Smooth muscle cell (in vitro differentiated cells): ENCODE data around the gene FHL1. TPM values are rescaled to one million over a fixed set of nuclear protein-coding genes. Genes with fewer than 3 reads are reported as not detected.

Experiments
- DNase-seq: peaks from one replicate; lab custom pipeline; 2025; ENCODE audit not compliant: unreplicated experiment; lab: John Stamatoyannopoulos, UW
- H2AFZ ChIP-seq: fragments of 200-600 bp; sonication (generic); 2 replicates; pipeline ENCODE4 v1.6.0; 2016; ENCODE audit warnings: antibody characterized with exemption, low read depth, mild to moderate bottlenecking
- H3F3A ChIP-seq: fragments of 200-600 bp; sonication (generic); 2 replicates; pipeline ENCODE4 v1.6.0; 2017; ENCODE audit warnings: antibody characterized with exemption, low read depth
- H3K27ac ChIP-seq: fragments of 200-600 bp; sonication (generic); 2 replicates; pipeline ENCODE4 v1.5.1; 2016; ENCODE audit warnings: low read depth, mild to moderate bottlenecking
- H3K27me3 ChIP-seq: fragments of 200-600 bp; sonication (generic); 2 replicates; pipeline ENCODE4 v1.6.1; 2016; ENCODE audit warnings: low read depth, mild to moderate bottlenecking
- H3K36me3 ChIP-seq: fragments of 200-600 bp; sonication (generic); 2 replicates; pipeline ENCODE4 v1.5.1; 2016; ENCODE audit warnings: low read depth
- H3K4me1 ChIP-seq: fragments of 200-600 bp; sonication (generic); 2 replicates; pipeline ENCODE4 v1.5.1; 2016; ENCODE audit warnings: low read depth
- H3K4me2 ChIP-seq: fragments of 200-600 bp; sonication (generic); 2 replicates; pipeline ENCODE4 v1.6.0; 2016; ENCODE audit warnings: mild to moderate bottlenecking
- H3K4me3 ChIP-seq: fragments of 200-600 bp; sonication (generic); 2 replicates; pipeline ENCODE4 v1.5.1; 2016; ENCODE audit warnings: mild to moderate bottlenecking
- H3K79me2 ChIP-seq: fragments of 200-600 bp; sonication (generic); 2 replicates; pipeline ENCODE4 v1.6.0; 2016; ENCODE audit warnings: low read depth, mild to moderate bottlenecking
- H3K9ac ChIP-seq: fragments of 200-600 bp; sonication (generic); 2 replicates; pipeline ENCODE4 v1.6.0; 2016; ENCODE audit warnings: low read depth
- H3K9me3 ChIP-seq: fragments of 200-600 bp; sonication (generic); replicated peaks from 2 replicates; pipeline ENCODE4 v1.5.1; 2016; ENCODE audit warnings: low read depth
- H4K20me1 ChIP-seq: fragments of 200-600 bp; sonication (generic); 2 replicates; pipeline ENCODE4 v1.6.0; 2016; ENCODE audit warnings: low read depth
- CTCF ChIP-seq: fragments of 200-600 bp; sonication (generic); IDR thresholded peaks from 2 replicates; pipeline ENCODE4 v1.5.1; 2017; ENCODE audit warnings: borderline replicate concordance, mild to moderate bottlenecking, antibody characterized with exemption; ENCODE audit not compliant: insufficient read depth, poor library complexity, severe bottlenecking
- WGBS: methylation state at CpG from one replicate; pipeline ENCODE4 v1.1.7; 2016; ENCODE audit warnings: low lambda C conversion rate; 5-methylcytosine and 5-hydroxymethylcytosine counted together
- polyA plus RNA-seq: library from polyadenylated mRNA; unstranded; fragments of >200 nt; fragmentation: Nextera tagmentation; extraction: Ambion mirVana; gene quantifications from 2 replicates; pipeline ENCODE4 v1.2.1, GENCODE V29; 2016
- total RNA-seq: library from RNA; depleted of rRNA; stranded (reverse); fragments of >200 nt; gene quantifications from 2 replicates; pipeline ENCODE4 v1.2.3, GENCODE V29; 2014

The FHL1 gene
- total and polyA plus RNA-seq, 2 experiments from 2014 or later, result 76.0 to 103 TPM

GRCh38 chrX:136192839-136193414 is 45.6 kb downstream of the FHL1 start:
- H3K4me3 ChIP-seq, result no peak overlapping the region
- no peaks in the 10 kb centered on the region for H3K27me3 ChIP-seq
- WGBS, result 38% methylated on average over 3 of the region's 3 CpGs
- peaks cover 4% of the 10 kb centered on the region for H3K4me1 ChIP-seq
- TF ChIP-seq CTCF, result no peak
- no peaks in the 10 kb centered on the region for H4K20me1 ChIP-seq
- H3K79me2 ChIP-seq, result no peaks in the 10 kb centered on the region
- no peak overlapping the region for H3K9ac ChIP-seq
- no peaks in the 10 kb centered on the region for H3K36me3 ChIP-seq
- H2AFZ ChIP-seq, result no peak overlapping the region
- H3K27ac ChIP-seq, result peak overlapping the region; percentile 40
- no peaks in the 10 kb centered on the region for H3K9me3 ChIP-seq
- no peak overlapping the region for H3K4me2 ChIP-seq
- H3F3A ChIP-seq, result no peaks in the 10 kb centered on the region
- no peak for DNase-seq

- Histone ChIP-seq H3F3A (no peaks in the 10 kb centered on the region), H2AFZ (no peak overlapping the region)
- DNase-seq, result no peak
Observed at GRCh38 chrX:136193771-136194170, 46.4 kb downstream of the FHL1 start.

GRCh38 chrX:136194536-136194935 is 47.2 kb downstream of the FHL1 start:
- Histone ChIP-seq H3K4me3 (no peak overlapping the region), H3K4me1 (peaks cover 4% of the 10 kb centered on the region), H3K27me3 (no peaks in the 10 kb centered on the region), H3F3A (no peaks in the 10 kb centered on the region), H3K9ac (no peak overlapping the region), H3K36me3 (no peaks in the 10 kb centered on the region), H4K20me1 (no peaks in the 10 kb centered on the region), H3K4me2 (no peak overlapping the region), H3K79me2 (no peaks in the 10 kb centered on the region), H3K27ac (no peak overlapping the region), H3K9me3 (no peaks in the 10 kb centered on the region), H2AFZ (no peak overlapping the region)
- WGBS, result 69% methylated on average over 2 of the region's 2 CpGs
- no peak for DNase-seq
- TF ChIP-seq CTCF, result no peak

More at GRCh38 chrX:136193771-136194170, 46.4 kb downstream of the FHL1 start:
- Histone ChIP-seq H3K4me1 (peaks cover 4% of the 10 kb centered on the region), H3K79me2 (no peaks in the 10 kb centered on the region), H3K27ac (peak overlapping the region; percentile 35), H3K4me3 (no peak overlapping the region), H4K20me1 (no peaks in the 10 kb centered on the region), H3K36me3 (no peaks in the 10 kb centered on the region), H3K9ac (no peak overlapping the region), H3K4me2 (no peak overlapping the region), H3K27me3 (no peaks in the 10 kb centered on the region), H3K9me3 (no peaks in the 10 kb centered on the region)
- 46% methylated on average over 4 of the region's 4 CpGs for WGBS
- no peak for TF ChIP-seq CTCF

- Histone ChIP-seq H3K79me2 (no peaks in the 10 kb centered on the region), H3K9me3 (no peaks in the 10 kb centered on the region), H3K27me3 (no peaks in the 10 kb centered on the region), H3K27ac (no peak overlapping the region), H3F3A (no peaks in the 10 kb centered on the region), H3K4me2 (no peak overlapping the region), H4K20me1 (no peaks in the 10 kb centered on the region), H3K4me3 (no peak overlapping the region), H3K4me1 (peaks cover 4% of the 10 kb centered on the region), H3K9ac (no peak overlapping the region), H2AFZ (no peak overlapping the region), H3K36me3 (no peaks in the 10 kb centered on the region)
- DNase-seq, result no peak
- TF ChIP-seq CTCF, result no peak
- WGBS, result 77% methylated on average over 4 of the region's 4 CpGs
Observed at GRCh38 chrX:136195247-136195646, 47.9 kb downstream of the FHL1 start.
